Stimulated activated CD4-positive, alpha-beta T cell treated with anti-CD3 and anti-CD28 coated beads, Interleukin-1b, Interleukin-23, amount 100 ng/mL, for 4 hours (primary cell): ENCODE measurements around the gene ZNF74.
"Not testable (repeated sequence)": the region's sequence is repeated elsewhere in the genome, so short reads cannot be mapped to it uniquely, and the experiment has no call there.

Experiments
- DNase-seq, 2 donors: peaks; one replicate each; pipeline ENCODE4 v3.0.0-alpha.2; 2020; ENCODE audit warnings: low read depth in 2 of 2

ZNF74 gene

GRCh38 chr22:20446383-20446970 lies 52.5 kb downstream of the ZNF74 start:
- no peak for DNase-seq

DNA sequence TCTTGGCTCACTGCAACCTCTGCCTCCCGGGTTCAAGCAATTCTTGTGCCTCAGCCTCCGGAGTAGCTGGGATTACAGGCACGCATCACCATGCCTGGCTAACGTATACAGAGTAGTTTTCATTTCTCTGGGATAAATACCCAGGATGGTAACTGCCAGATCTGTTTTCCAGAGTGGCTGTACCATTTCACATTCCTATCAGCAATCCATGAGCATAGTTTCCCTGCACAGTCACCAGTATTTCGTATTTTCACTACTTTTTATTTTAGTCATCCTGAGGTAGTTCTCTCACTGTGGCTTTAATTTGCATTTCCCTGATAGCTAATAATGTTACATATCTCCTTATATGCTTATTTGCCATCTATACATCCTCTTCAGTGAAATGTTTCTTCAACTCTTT lies 54.7 kb downstream of the ZNF74 start:
- DNase-seq = no peak

GRCh38 chr22:20449819-20450550 lies 56.0 kb downstream of the ZNF74 start:
- no peak for DNase-seq

GRCh38 chr22:20450551-20450906 lies 56.6 kb downstream of the ZNF74 start:
- no peak for DNase-seq

DNA sequence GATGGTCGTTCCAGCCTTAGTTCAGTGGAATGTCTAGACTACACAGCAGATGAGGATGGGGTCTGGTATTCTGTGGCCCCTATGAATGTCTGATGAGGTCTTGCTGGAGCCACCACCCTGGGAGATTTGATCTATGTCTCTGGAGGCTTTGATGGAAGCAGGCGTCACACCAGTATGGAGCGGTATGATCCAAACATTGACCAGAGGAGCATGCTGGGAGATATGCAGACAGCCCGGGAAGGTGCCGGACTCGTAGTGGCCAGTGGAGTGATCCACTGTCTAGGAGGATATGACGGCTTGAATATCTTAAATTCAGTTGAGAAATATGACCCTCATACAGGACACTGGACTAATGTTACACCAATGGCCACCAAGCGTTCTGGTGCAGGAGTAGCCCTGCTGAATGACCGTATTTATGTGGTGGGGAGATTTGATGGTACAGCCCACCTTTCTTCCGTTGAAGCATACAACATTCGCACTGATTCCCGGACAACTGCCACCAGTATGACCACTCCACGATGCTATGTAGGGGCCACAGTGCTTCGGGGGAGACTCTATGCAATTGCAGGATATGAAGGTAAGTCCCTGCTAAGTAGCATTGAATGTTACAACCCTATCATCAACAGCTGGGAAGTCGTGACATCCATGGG lies 57.3 kb downstream of the ZNF74 start:
- not testable (repeated sequence) for DNase-seq

DNA sequence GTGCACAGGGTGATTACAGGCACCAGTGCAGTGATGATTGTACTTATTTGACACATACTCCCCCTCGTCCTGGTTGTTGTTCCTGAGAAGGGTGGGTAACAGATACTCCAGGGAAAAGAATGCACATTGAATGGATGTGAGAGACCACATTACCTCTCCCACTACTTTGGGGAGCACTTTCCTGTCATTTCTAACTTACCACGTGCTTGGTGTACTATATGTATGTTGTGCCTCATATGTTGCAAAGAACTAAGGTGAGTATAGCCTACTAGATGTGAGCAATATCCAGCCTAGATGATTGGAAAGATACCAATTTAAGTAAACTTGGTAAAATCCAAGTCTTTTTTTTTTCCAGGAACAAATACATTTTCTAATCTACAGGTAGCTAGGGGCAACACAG lies 58.0 kb downstream of the ZNF74 start:
- DNase-seq = no peak

DNA sequence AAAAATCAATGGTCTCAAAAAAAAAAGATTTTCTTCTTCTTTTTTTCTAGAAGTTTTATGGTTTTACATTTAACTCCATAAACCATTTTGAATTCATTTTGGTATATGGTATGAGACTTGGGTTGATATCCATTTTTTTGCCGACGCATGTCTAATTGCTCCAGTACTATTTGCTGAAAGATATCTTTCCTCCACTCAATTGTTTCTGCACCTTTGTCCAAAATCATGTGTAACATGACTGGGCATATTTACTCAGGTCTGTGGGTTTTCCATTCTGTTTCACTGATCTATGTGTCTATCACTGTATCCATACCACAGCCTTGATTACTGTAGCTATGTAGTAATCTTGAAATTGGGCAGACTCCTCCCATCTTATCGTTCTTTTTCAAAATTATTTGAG lies 59.3 kb downstream of the ZNF74 start:
- no peak for DNase-seq

DNA sequence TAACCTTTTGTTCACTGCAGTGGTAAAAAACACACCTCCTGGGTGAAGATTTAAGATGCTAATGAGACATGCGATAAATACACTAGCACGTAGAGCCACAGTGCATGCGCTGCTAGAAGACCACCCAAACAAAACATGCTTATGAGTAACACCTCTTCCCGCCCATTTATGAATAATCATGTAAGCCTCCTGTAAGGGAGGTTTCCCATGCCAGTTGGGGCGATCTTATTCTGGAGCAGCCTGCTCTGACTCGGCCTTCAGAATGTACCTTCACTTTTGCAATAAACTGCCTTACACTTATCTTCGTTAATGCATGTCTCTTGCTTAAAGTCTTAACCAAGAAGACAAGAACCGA lies 61.7 kb downstream of the ZNF74 start:
- DNase-seq = no peak

DNA sequence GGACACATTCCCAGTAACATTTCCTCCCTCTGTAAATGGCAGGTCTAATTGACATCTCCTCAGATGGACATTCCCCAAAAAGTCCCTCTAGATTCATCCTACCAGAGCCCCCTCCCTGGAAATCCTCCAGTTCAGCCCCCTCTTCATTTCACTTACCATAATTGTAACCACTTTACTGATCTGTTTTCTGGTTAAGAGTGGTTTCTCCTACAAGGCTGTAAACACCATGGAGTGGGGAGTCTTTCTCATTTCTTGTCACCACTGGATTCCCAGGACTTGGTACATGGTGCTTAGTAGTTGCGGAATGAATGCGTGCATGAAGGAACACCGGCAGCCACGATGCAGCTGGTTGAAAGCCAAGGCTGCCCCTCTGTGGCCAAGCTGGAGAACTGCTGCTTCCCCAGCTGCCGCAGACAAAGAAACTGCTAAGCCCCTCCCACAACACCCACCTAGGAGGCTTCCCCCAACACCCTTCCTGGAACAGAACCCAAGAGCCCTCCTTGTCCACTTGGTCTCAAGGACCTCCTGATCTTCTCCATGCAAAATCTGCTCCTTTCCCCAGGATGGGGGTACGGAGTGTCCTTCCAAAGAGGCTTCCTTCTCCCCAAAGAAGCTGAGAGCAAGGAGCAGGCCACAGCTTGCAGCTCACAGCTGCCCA lies 62.2 kb downstream of the ZNF74 start:
- DNase-seq = peak; percentile 59 to 61

GRCh38 chr22:20456722-20457076 lies 62.7 kb downstream of the ZNF74 start:
- DNase-seq = no peak

- no peak for DNase-seq
Observed at GRCh38 chr22:20457506-20458240, 63.7 kb downstream of the ZNF74 start.
